Right hindlimb (tissue), 1 donor: Measurements from ENCODE around the gene CCDC179.
A peak's percentile ranks its signal among the peaks of the same experiment; 100 is the strongest.

ENCODE experiments used
- DNase-seq: peaks from one replicate; pipeline ENCODE4 v3.0.0-alpha.2; 2018

Gene CCDC179

DNA sequence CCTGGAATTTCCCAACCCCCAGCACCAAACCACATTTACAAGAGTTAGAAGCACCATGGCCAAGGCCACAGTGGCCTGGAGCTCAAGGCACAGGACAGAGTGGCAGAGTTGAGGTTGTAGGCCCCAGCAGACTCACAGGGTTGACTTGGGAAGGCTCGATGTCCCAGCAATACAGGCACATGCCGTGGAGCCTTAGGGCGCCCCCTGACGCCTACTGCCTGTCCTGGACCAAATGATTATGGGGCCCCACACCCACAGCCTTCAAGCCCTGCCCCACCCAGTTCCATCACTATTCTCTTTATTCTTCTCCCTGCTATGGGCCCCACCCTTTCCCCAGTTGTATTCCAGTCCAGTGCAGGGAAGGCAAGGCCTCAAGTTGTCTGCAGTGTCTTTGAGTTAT is at the start of gene CCDC179:
CCDC179 (minus strand) TSS at position 234 of the 400 bp plus-strand sequence; CDS start at position 181, 53 bp downstream.
- DNase-seq: no peak

DNA sequence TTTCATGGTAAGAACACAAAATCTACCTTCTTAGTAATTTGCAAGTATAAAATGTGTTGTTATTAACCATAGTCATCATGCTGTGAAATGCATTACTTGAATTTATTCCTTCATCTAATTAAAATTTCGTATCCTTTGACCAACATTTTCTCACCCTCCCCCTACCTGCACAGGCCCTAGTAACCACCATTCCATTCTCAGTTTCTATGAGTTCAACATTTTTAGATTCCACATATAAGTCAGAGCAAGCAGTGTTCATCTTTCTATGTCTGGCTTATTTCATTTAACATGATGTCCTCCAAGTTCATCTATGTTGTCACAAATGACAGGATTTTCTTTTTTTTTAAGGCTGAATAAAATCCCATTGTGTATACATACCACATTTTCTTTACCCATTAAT is 43.5 kb upstream of the CCDC179 start:
- no peak for DNase-seq

- no peak for DNase-seq
Measured at GRCh38 chr11:22901603-22902002, 41.3 kb upstream of the CCDC179 start.

- no peak for DNase-seq
Measured at GRCh38 chr11:22900764-22901486, 40.7 kb upstream of the CCDC179 start.

DNA sequence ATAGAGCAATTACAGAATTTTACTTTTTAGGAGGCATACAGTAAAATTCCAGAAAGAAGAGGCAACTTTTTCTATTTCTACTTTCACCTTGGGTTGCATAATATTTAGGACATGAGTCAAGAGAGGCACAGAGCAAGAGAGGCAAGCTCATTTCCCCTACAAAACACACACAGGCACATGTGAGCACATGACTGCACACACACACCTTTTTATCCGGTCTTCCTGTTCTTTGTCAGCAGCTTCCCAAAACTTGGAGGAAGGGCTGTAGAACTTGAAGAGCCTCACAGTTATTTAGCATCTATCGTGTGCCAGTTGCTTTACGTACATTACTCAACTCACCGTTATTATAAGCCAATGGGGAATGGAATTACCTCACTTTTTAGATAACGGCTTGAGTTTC is 37.8 kb upstream of the CCDC179 start:
- no peak for DNase-seq

- DNase-seq: no peak
Measured at GRCh38 chr11:22890227-22890626, 30.0 kb upstream of the CCDC179 start.

DNA sequence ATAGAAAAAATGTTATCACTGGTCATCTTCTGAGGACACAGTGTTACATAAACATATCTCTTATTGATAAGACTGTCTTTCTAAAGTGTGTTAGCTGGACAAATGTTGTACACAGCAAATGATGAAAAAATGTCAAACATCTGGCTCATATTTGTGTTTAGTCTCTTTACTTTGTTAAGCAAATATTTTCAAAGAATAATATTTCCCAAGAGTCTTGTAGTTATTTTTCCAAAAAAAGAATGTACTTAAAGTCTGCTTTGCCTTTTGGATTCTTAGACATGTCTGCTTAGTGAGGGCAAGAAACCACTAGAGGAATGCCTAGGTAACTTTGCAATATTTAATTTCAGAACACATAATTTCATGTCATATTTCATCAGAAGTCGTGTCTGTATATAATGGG is 23.9 kb upstream of the CCDC179 start:
- DNase-seq: no peak

- peak; percentile 30 for DNase-seq
Measured at GRCh38 chr11:22879630-22880029, 19.4 kb upstream of the CCDC179 start.

- DNase-seq: no peak
Measured at GRCh38 chr11:22878604-22879003, 18.3 kb upstream of the CCDC179 start.

DNA sequence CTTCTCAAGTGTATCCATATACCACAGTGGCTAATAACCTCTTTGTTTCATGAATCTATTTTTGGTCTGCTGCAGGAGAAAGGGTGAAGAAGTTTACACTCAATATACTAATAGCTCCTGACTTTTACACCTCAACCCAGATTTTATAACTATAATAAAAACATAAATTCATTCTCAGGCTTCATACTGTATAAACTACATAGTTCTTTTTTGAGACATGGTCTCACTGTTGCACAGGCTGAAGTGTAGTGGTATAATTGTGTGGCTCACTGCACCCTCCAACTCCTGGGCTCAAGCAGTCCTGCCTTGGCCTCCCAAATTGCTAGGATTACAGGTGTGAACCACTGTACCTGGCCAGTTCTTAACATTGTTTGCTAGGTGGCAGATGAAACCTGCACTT is 17.8 kb upstream of the CCDC179 start:
- DNase-seq: no peak

DNA sequence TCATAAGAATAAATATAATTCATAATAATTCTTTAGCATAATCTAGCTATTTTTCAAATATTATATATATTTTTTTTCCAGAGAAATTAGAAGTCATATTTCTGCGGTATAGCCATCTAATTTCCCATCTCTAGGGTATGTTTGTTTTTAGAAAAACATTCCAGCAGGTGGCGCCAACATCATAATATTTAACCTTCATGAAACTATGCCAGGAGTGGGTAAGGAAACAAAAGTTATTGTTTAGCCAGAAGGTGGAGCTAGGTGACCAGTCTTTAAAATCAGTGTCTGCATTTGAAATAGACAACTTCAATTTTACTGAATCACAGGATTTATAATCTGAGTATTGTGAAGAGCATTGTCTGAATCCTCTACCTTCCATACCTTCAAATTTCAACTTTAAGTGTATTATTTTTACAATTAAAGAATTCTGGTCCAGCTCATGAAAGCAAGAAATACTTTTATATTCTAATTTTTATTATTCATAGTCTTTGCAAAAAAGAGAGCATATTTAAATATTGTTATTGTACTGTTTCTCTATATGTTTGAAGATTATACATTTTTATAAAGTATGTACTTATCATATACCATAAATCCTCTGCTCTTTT is 15.7 kb upstream of the CCDC179 start:
- DNase-seq: peak; percentile 60

DNA sequence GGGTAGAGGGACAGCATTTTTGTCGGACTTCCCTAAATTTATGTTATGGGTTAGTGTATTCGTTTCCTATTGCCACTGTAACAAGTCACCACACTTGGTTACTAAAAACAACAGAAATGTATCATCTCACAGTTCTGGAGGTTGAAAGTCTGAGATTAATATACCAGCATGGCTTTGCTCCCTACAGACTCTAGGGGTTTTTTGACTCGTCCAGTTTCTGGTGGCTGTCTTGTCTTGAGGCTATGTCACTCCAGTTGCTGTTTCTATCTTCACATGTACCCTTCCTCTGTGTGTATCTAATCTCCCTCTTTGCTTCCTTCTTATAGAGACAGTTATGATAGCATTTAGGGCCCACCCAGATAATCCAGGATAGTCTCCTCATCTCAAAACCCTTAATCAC is 9.1 kb upstream of the CCDC179 start:
- no peak for DNase-seq

DNA sequence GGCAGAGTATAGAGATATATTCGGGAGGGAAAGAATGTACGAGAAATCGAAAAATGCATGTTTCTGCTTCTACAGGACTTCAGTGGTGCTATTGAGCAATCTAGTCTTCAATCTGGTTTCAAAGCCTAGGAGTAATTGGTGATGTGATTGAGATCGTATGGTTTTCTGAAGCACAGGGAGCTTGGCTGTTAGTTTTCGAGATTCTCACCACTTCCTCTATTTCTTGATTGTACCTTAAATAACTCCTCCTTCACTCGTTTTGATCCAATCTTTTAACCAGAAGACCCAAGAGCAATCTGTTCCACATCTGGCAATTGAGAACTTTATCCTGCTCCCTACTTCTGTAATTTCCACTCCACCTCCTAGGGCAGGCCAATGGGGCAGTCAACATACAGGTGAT is 518 bp downstream of the CCDC179 start:
- DNase-seq: no peak

GRCh38 chr11:22851477-22851876 is 8.8 kb downstream of the CCDC179 start:
- no peak for DNase-seq

- no peak for DNase-seq
Measured at GRCh38 chr11:22846726-22847125, 13.5 kb downstream of the CCDC179 start.

GRCh38 chr11:22832315-22833015 is 27.8 kb downstream of the CCDC179 start:
- DNase-seq: no peak

- no peak for DNase-seq
Measured at GRCh38 chr11:22830082-22830414, 30.2 kb downstream of the CCDC179 start.

DNA sequence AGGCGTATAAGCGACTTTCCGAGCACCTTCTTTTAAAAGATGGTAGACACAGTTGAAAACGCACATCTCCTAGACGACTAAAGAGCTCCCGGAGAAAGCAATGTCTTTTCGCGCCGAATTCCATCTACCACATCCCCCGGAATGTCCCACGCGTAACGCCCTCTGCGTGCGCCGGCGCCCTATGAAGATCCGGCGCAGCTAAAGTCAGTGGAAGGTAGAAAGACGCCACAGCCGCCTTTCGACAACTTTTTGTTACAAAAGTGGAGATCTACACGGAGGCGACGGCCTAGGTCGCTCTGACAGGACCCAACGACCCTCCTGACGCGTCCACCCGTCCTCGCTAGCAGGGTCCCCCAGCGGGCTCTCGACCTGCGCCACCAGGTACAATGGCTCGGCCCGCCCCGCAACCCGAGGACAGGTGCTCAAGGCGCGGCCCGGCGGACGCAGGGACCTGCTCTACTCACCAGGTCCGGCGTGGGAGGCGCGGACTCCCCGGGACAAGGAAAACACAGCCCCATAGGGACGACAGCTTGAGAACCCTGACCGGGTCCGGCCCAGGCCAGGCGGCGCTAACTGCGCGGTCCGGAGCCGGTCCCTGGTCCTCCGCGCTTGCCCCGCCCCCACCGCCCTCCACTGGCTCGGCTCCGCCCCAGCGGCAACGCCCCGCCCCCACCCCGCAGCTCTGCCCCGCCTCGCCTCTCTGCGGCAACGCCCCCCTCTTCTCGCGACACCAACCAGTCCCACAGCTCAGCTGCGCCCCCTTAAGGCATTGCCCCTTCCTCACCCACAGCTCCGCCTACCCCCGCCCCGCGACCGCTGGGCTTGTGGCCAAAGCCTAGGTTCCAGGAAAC is 30.8 kb downstream of the CCDC179 start, which contains the start of gene SVIP:
SVIP (minus strand) TSS at position 571 of the 851 bp plus-strand sequence; CDS start at position 518, 53 bp downstream.
- peak; percentile 94 for DNase-seq

- no peak for DNase-seq
Measured at GRCh38 chr11:22828373-22828772, 31.9 kb downstream of the CCDC179 start.

DNA sequence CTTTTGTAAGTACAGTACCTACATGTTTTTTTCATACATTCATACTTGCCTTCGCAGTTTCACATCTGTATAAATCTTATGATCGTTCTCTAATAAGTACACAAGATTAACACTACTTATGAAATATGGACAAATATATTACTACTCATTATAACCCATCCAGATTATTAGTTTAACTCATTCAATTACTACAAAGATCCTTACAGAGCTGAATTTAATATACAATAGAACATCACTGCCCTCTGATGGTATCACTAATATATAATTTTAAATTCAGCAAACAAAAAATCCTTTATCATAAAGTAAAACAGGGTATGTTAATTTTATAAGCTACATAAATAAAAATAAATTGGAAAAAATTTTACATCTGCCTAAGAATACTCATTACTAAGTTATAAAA is 38.1 kb downstream of the CCDC179 start:
- DNase-seq: no peak

- no peak for DNase-seq
Measured at GRCh38 chr11:22809893-22810292, 50.4 kb downstream of the CCDC179 start.

- DNase-seq: no peak
Measured at GRCh38 chr11:22808571-22809197, 51.6 kb downstream of the CCDC179 start.
